Effector memory CD4-positive, alpha-beta T cell (primary cell): ENCODE measurements around the gene GPR183.

Experiments used
- DNase-seq, 3 donors: peaks; one replicate each; pipeline ENCODE4 v3.0.0-alpha.2; 2020
- H3K27ac ChIP-seq: 2 replicates; pipeline ENCODE4 v1.7.0; 2013; ENCODE audit warnings: mild to moderate bottlenecking, low read length, moderate library complexity; ENCODE audit not compliant: insufficient read depth, poor library complexity, severe bottlenecking
- H3K27me3 ChIP-seq: replicated peaks from 2 replicates; pipeline ENCODE4 v1.7.0; 2013; ENCODE audit warnings: mild to moderate bottlenecking, low read length; ENCODE audit not compliant: insufficient read depth, control insufficient read depth, poor library complexity, severe bottlenecking
- H3K36me3 ChIP-seq: 2 replicates; pipeline ENCODE4 v1.7.0; 2013; ENCODE audit warnings: mild to moderate bottlenecking, low read length, moderate library complexity; ENCODE audit not compliant: control insufficient read depth, insufficient read depth
- H3K4me1 ChIP-seq: 2 replicates; pipeline ENCODE4 v1.7.0; 2013; ENCODE audit warnings: low read length, mild to moderate bottlenecking; ENCODE audit not compliant: control insufficient read depth, insufficient read depth, poor library complexity, severe bottlenecking
- H3K4me3 ChIP-seq: 2 replicates; pipeline ENCODE4 v1.7.0; 2013; ENCODE audit warnings: low read length, low read depth, mild to moderate bottlenecking; ENCODE audit not compliant: insufficient read depth, poor library complexity, severe bottlenecking
- H3K9me3 ChIP-seq: 2 replicates; pipeline ENCODE4 v1.7.0; 2013; ENCODE audit warnings: mild to moderate bottlenecking, low read length, moderate library complexity; ENCODE audit not compliant: control insufficient read depth

Gene GPR183

DNA sequence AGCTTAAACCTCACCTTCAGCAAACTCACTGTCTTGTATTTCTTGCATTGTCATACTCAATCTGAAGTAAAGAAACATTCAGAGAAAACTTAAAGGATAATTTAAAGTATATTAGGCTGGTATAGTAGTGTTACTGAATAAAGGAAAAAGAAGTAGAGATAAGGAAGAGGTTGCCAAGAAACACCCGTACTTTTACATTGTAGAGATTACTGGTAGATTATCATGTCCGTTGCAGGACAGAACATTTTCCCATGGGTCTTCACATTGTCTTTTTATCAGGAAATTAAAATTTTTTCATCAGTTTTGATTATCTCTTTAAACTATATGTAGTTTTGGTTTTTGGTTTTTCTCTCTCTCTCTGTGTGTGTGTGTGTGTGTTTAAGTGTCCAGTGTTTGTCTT lies 19.9 kb upstream of the GPR183 start:
- Histone ChIP-seq H3K4me1 (peaks cover 41% of the 10 kb centered on the region), H3K9me3 (no peaks in the 10 kb centered on the region), H3K27me3 (no peaks in the 10 kb centered on the region), H3K4me3 (no peak overlapping the region), H3K27ac (peak overlapping the region; percentile 46), H3K36me3 (peaks cover 10% of the 10 kb centered on the region)
- no peak for DNase-seq

DNA sequence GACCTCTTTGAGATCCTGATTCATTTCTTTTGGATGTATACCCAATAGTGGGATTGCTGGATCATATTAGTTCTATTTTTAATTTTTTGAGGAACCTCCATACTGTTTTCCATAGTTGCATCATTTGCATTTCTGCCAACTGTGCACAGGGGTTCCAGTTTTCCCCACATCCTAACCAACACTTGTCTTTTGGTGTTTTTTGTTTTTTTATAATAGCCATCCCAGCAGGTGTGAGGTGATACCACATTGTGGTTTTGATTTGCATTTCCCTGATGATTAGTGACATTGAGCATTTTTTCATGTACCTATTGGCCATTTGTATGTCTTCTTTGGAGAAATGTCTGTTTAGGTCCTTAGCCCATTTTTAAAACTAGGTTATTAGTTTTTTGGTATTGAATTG lies 18.8 kb upstream of the GPR183 start:
- peaks cover 52% of the 10 kb centered on the region for H3K4me1 ChIP-seq
- H3K36me3 ChIP-seq: peaks cover 10% of the 10 kb centered on the region
- H3K27ac ChIP-seq: no peak overlapping the region
- no peaks in the 10 kb centered on the region for H3K9me3 ChIP-seq
- no peak for DNase-seq
- H3K27me3 ChIP-seq: no peaks in the 10 kb centered on the region
- no peak overlapping the region for H3K4me3 ChIP-seq

DNA sequence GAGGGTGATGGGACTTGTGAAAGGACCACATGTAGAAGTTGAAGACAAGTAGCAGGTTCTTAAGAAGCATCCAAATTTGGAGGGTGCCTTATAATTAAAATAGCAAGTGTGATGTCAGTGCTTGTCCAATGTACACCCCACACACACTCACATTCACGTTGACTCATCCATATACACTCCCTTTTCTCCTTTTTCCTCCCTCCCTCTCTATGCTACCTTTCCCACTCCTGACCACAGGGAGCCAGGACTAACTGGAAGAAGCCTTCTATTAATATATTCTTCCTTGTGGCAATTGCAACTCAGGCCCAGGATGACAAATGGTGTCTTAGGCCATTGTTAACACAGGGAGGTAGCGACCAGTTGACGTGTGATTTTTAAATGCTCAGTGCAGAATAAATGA lies 16.3 kb upstream of the GPR183 start:
- peaks cover 57% of the 10 kb centered on the region for H3K4me1 ChIP-seq
- H3K4me3 ChIP-seq: peak overlapping the region; percentile 10
- no peaks in the 10 kb centered on the region for H3K9me3 ChIP-seq
- no peaks in the 10 kb centered on the region for H3K27me3 ChIP-seq
- H3K36me3 ChIP-seq: peaks cover 7% of the 10 kb centered on the region
- no peak for DNase-seq
- peak overlapping the region; percentile 86 for H3K27ac ChIP-seq

DNA sequence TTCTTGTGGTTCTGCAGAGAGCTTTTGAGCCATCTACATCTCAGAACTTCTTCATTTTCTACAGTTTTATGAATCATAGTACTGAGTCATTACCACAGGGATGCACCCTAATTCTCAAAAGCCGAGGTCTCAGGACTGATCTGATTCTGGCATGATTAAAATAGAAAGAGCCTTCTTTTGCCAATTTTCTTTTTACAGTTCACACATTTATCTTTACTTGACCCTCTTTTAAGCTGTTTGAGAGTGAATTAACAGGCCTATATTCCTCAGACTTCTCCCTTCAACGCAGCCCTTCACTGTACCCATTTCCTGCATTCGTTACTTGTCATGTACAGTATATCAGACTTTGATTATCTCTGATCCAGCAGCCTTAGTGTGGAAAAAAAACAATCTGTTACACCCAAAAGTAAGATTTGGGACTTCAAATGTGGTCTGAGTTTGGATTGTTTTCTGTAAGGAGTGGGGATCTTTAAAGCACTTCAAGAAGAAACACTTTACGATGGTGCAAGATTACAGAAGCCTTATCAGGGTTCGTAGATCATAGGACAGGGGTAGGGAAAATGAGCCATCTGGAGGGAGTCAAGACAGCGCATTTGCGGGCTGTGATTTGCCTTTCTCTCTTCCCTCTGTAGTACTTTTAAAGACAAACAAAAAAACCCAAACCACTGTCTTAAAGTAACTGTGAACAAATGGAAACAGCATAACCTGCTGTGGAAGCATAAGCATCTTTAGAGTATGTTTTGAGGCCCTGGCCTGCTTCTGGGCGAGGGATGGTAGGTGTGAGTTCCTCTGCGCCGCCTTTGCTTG lies 15.3 kb upstream of the GPR183 start:
- peaks cover 57% of the 10 kb centered on the region for H3K4me1 ChIP-seq
- H3K36me3 ChIP-seq: peaks cover 7% of the 10 kb centered on the region
- H3K27me3 ChIP-seq: no peaks in the 10 kb centered on the region
- peak overlapping the region; percentile 86 for H3K27ac ChIP-seq
- DNase-seq: peak; percentile 26 to 55 (median 33)
- peak overlapping the region; percentile 10 for H3K4me3 ChIP-seq
- H3K9me3 ChIP-seq: no peaks in the 10 kb centered on the region

DNA sequence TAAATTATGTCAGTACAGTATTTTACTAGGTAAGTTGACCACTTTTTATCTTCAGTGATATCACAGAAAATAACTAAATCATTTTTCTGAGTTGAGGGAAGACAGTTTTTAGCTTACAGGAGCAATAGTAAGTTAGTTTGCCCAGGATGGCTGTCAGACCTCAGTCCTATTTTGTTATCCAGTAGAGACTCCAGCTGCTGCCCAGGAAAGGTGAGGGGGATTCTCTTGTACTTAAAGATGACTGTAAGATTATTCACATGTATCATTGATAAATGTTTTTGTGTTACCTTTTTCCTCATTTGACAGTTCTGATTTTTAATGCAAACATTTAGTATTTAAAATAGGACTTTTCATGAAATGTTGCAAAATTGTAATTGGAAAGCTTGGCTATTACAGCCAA lies 14.5 kb upstream of the GPR183 start:
- Histone ChIP-seq H3K27me3 (no peaks in the 10 kb centered on the region), H3K36me3 (peaks cover 7% of the 10 kb centered on the region), H3K27ac (peak overlapping the region; percentile 86), H3K4me3 (no peak overlapping the region), H3K4me1 (peaks cover 60% of the 10 kb centered on the region), H3K9me3 (no peaks in the 10 kb centered on the region)
- no peak for DNase-seq

DNA sequence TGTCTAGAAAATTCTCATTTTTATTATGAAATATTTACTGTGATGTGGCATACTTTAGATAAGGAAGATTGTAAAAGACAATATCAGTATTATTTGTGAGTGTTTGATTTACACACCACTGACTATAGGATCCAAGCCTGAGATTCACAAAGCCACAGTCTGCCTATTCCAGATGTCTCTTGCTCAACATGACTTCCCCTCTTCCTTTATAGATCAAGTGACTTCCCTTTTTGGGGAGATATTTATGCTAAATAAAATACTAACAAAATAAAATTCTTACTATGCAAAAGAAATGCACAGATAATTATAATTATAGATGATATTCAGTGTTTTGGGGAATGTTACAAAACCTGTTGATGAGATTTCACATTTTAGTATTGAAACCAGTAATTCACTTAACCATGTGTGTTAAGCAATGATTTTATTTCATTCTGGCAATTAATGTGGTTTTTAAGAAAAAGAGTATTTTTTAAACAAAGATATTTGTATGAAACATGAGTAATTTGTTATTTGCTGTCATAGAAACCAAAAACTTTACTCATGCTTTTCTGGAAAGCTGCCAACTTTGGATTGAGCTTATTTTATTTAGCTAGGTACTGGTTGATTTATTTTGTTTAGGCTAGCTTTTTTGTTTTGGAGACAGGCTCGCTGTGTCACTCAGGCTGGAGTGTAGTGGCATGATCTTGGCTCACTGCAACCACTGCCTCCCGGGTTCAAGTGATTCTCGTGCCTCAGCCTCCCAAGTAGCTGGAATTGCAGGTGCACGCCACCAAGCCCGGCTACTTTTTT lies 13.7 kb upstream of the GPR183 start:
- Histone ChIP-seq H3K4me3 (no peak overlapping the region), H3K27ac (peak overlapping the region; percentile 86), H3K4me1 (peaks cover 60% of the 10 kb centered on the region), H3K36me3 (peaks cover 7% of the 10 kb centered on the region), H3K27me3 (no peaks in the 10 kb centered on the region), H3K9me3 (no peaks in the 10 kb centered on the region)
- no peak for DNase-seq

DNA sequence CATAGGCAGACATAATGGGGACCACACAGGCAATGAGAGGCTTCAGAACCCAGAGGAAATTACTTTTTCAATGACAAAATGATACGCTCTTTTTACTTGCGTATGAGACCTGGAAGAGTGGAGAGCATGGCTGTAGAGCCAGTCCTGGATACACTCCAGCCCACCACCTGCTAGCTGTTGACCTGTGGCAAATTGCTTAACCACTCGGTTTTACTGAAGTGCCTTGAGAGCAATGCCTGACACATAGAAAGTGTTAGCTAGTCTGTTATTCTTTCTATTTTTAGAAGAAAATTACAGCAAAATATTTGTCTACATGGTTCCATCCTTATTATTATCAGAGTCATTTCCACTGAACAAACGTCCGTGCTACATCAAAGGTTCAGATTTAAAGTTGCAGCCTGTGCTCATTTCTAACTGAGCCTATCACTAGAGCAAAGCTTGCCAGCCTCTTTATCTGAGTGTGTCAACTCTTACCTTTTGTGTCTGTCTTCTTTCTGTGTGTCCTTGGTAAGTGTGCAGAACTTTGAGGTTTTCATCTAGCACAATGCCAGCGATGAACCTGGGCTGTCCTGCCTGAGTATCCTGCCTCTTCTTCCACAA lies 9.6 kb upstream of the GPR183 start:
- H3K4me1 ChIP-seq: peaks cover 55% of the 10 kb centered on the region
- no peaks in the 10 kb centered on the region for H3K27me3 ChIP-seq
- peaks cover 7% of the 10 kb centered on the region for H3K36me3 ChIP-seq
- peak overlapping the region; percentile 91 for H3K27ac ChIP-seq
- DNase-seq: no peak
- H3K9me3 ChIP-seq: no peaks in the 10 kb centered on the region
- peak overlapping the region; percentile 3 for H3K4me3 ChIP-seq

DNA sequence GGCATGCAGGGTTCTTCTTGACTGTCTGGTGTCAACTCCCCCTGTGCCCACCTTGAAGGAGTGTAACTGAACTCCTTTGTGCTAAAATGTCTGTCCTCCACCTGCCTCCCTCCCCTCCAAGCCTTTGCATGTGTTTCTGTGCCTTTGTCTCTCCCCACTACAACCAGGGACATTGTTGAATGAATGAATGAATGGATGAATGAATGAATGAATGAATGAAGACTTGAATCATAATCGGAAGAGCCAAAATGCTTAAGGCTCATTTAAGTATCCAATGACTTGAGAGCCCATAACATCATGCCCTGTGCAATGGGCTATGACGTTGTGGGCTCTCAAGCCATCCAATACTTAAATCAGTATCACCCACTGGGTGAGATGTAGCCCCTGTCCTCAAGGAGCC lies 9.0 kb upstream of the GPR183 start:
- Histone ChIP-seq H3K4me1 (peaks cover 56% of the 10 kb centered on the region), H3K9me3 (no peaks in the 10 kb centered on the region), H3K27me3 (no peaks in the 10 kb centered on the region), H3K36me3 (peaks cover 7% of the 10 kb centered on the region), H3K27ac (peak overlapping the region; percentile 91), H3K4me3 (peak overlapping the region; percentile 3)
- no peak for DNase-seq

DNA sequence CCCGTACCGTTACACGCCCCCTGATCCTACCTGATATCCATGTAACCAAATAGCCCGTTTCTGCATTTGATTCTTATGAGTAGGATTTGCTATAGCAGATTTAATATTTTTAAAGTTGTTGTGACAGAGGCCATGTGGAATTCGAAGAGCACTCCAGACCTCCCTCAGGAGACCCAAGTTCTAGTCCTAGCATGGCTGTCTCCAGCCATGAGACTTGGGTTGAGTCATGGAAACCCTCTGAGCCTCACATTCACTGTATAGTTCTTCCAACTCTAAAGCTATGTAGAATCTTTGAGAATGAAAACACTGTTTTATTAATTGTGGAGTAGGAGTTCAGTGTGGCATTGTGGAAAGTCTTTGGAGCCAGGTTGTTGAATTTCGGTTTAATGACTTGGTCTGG lies 8.0 kb upstream of the GPR183 start:
- Histone ChIP-seq H3K27me3 (no peaks in the 10 kb centered on the region), H3K27ac (peak overlapping the region; percentile 91), H3K9me3 (no peaks in the 10 kb centered on the region), H3K4me3 (peak overlapping the region; percentile 28), H3K36me3 (peaks cover 7% of the 10 kb centered on the region), H3K4me1 (peaks cover 59% of the 10 kb centered on the region)
- DNase-seq: no peak
